Thoracic aorta (tissue), 2 donors: ENCODE results near the gene CDH20. TPM values are rescaled to one million over a fixed set of nuclear protein-coding genes. Genes with fewer than 3 reads are reported as not detected.

ENCODE experiments used
- ATAC-seq: fragments of 150-250 bp; one replicate; pipeline ENCODE4 v1.8.0; 2017; ENCODE audit warnings: low read depth; ENCODE audit not compliant: insufficient number of reproducible peaks, low FRiP score
- DNase-seq: peaks from one replicate; pipeline ENCODE4 v3.0.0-alpha.2; 2020; ENCODE audit warnings: low spot score
- H3K27ac ChIP-seq, 2 donors: fragments of 200-600 bp; sonication (generic); 1 replicate in 1 of 2; 2 replicates in 1 of 2; pipeline ENCODE4 v1.5.1; 2016; ENCODE audit warnings: mild to moderate bottlenecking in 2 of 2, moderate library complexity in 2 of 2
- H3K27me3 ChIP-seq: fragments of 200-600 bp; sonication (generic); replicated peaks from 2 replicates; pipeline ENCODE4 v1.6.0; 2016; ENCODE audit warnings: mild to moderate bottlenecking; ENCODE audit not compliant: insufficient read depth
- H3K36me3 ChIP-seq: fragments of 200-600 bp; sonication (generic); one replicate; pipeline ENCODE4 v1.5.1; 2016
- H3K4me1 ChIP-seq, 2 donors: fragments of 200-600 bp; sonication (generic); 1 replicate in 1 of 2; 2 replicates in 1 of 2; pipeline versions ENCODE4 v1.5.1 to v1.6.0; 2016; ENCODE audit warnings: low read depth in 2 of 2, mild to moderate bottlenecking in 1 of 2; ENCODE audit not compliant: control insufficient read depth in 1 of 2
- H3K4me3 ChIP-seq: fragments of 200-600 bp; sonication (generic); 2 replicates; pipeline ENCODE4 v1.5.1; 2016; ENCODE audit warnings: mild to moderate bottlenecking
- H3K9me3 ChIP-seq: fragments of 200-600 bp; sonication (generic); 2 replicates; pipeline ENCODE4 v1.5.1; 2016
- total RNA-seq, 2 donors: library from RNA; depleted of rRNA; stranded (reverse); fragments of >200 nt; gene quantifications; one replicate each; pipeline versions ENCODE4 v1.1.0 to v1.2.3, GENCODE V29; 2016
- TF ChIP-seq, protein P1 (sequence below): fragments of 200-600 bp; sonication (generic); IDR thresholded peaks from one replicate; pipeline ENCODE4 v1.5.1; 2019; ENCODE audit warnings: antibody characterized with exemption

The CDH20 gene
- total RNA-seq, 2 donors from 2014 or later = 0.54 TPM; not detected in 1

DNA sequence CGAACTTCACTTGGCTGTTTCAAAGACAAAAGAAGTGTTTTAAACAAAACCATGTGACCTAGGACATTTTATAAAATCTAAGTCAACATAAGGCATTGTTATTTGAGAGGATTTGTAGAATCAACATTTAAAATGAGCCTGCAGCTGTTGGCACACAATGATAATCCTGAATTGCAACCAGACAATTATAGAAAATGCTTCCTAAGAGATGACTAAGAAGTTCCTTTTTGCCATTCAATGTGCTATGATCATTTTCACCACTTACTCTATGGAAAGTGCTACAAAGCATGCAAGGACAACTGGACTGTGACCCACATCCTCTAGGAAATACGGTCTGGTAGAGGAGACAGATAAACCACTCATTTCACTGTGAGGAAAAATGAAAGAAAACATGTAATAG lies 246.4 kb downstream of the CDH20 start:
- Histone ChIP-seq H3K4me3 (no peak overlapping the region), H3K4me1 (peaks cover 0 to 22% of the 10 kb centered on the region in 2 donors), H3K9me3 (no peaks in the 10 kb centered on the region), H3K27me3 (no peaks in the 10 kb centered on the region), H3K27ac (no peak overlapping the region), H3K36me3 (no peaks in the 10 kb centered on the region)
- no peak for DNase-seq
- ATAC-seq = no peak
- TF ChIP-seq, protein P1, sequence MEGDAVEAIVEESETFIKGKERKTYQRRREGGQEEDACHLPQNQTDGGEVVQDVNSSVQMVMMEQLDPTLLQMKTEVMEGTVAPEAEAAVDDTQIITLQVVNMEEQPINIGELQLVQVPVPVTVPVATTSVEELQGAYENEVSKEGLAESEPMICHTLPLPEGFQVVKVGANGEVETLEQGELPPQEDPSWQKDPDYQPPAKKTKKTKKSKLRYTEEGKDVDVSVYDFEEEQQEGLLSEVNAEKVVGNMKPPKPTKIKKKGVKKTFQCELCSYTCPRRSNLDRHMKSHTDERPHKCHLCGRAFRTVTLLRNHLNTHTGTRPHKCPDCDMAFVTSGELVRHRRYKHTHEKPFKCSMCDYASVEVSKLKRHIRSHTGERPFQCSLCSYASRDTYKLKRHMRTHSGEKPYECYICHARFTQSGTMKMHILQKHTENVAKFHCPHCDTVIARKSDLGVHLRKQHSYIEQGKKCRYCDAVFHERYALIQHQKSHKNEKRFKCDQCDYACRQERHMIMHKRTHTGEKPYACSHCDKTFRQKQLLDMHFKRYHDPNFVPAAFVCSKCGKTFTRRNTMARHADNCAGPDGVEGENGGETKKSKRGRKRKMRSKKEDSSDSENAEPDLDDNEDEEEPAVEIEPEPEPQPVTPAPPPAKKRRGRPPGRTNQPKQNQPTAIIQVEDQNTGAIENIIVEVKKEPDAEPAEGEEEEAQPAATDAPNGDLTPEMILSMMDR = no peak

DNA sequence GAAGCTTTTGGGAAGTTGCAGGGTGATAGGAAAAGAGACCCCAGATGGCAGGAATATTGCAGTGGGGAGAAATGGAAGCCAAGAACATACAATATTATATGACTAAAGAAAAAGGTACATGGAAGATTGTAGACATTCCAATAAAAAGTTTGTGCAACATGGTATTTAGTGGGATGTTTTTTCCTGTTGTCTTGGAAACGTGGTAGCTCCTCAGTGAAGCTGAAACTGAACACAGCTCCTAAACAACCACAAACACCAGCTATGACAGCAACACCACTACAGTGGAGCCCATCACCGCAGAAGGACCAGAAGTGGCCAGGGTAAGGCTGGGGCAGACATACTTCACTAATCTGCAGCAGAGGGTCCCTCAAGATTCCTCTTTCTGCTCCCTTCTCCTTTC lies 246.8 kb downstream of the CDH20 start:
- Histone ChIP-seq H3K27me3 (no peaks in the 10 kb centered on the region), H3K4me3 (no peak overlapping the region), H3K4me1 (peaks cover 0 to 22% of the 10 kb centered on the region in 2 donors), H3K27ac (no peak overlapping the region), H3K9me3 (no peaks in the 10 kb centered on the region), H3K36me3 (no peaks in the 10 kb centered on the region)
- DNase-seq (no peak), ATAC-seq (no peak)
- TF ChIP-seq, protein P1 = no peak

DNA sequence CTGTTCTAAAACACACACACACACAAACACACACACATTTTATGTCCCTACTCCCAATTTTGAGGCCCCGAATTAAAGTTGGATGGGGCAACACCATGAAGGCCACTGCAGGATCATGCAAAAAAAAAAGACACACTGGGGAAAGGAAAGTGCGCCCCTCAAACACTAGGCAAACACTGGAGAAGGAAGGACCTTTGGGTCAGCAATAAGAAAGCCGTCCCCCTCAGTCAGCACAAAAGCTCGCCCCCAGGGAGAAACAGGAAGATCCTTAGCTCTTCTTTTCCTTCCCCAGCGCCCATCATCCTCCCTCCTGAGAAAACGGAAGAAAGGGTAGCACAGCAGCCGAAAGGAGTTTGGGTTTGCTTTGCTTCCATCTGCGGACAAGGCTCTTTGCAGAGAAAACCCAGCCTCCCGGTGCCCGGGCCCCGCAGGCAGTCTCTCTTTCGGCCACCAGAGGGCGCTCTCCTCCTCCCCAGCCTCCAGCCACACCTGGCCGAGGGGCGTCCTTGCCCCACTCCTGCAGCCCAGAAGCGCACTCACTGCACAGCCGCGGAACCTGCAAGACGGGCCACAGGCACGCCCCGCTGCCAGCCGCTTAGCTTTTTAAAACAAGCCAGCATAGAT lies 248.5 kb downstream of the CDH20 start:
- Histone ChIP-seq H3K27ac (no peak overlapping the region), H3K4me1 (peaks cover 0 to 22% of the 10 kb centered on the region in 2 donors), H3K36me3 (no peaks in the 10 kb centered on the region), H3K4me3 (peak overlapping the region; percentile 68), H3K9me3 (no peaks in the 10 kb centered on the region), H3K27me3 (no peaks in the 10 kb centered on the region)
- DNase-seq (no peak), ATAC-seq (peak; percentile 38)
- TF ChIP-seq, protein P1 = peak; percentile 98

DNA sequence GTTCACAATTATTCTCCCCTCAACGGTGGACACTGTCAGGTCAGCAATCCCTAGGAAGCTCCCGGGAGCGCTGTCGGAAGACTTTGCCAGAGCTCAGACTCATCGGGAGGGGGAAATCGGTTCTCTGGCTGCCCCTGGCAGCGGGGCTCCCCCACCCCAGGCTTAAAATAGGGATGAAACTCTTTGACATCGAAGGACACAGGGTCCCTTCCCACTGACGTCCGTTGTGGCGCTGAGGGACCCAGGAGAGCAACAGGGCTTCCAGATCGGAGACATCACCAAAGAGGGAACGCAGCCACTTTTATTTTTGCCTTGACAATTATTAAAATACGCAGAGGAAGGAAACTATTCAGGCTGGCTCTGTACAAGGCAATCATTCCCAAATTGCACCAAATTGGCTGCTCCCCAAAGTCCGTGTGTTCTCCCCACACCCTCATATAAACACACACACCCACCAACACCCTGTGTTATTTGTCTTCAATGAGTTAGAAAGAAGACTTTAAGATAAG lies 249.0 kb downstream of the CDH20 start:
- Histone ChIP-seq H3K9me3 (no peaks in the 10 kb centered on the region), H3K4me1 (peaks cover 0 to 22% of the 10 kb centered on the region in 2 donors), H3K27ac (no peak overlapping the region), H3K27me3 (no peaks in the 10 kb centered on the region), H3K36me3 (no peaks in the 10 kb centered on the region), H3K4me3 (peak overlapping the region; percentile 68)
- TF ChIP-seq, protein P1 = peak; percentile 29
- ATAC-seq (no peak), DNase-seq (no peak)

GRCh38 chr18:61583548-61583947 lies 250.3 kb downstream of the CDH20 start:
- Histone ChIP-seq H3K4me3 (no peak overlapping the region), H3K4me1 (peaks cover 0 to 22% of the 10 kb centered on the region in 2 donors), H3K27me3 (no peaks in the 10 kb centered on the region), H3K9me3 (no peaks in the 10 kb centered on the region), H3K36me3 (no peaks in the 10 kb centered on the region), H3K27ac (no peak overlapping the region)
- DNase-seq (no peak), ATAC-seq (no peak)
- TF ChIP-seq, protein P1 = no peak
